ENCODE measurements around the gene CTU1. TPM values are rescaled to one million over a fixed set of nuclear protein-coding genes. Genes with fewer than 3 reads are reported as not detected.

The CTU1 gene
- total RNA-seq, 2 donors from 2014 or later, result 4.8 to 7.7 TPM

DNA sequence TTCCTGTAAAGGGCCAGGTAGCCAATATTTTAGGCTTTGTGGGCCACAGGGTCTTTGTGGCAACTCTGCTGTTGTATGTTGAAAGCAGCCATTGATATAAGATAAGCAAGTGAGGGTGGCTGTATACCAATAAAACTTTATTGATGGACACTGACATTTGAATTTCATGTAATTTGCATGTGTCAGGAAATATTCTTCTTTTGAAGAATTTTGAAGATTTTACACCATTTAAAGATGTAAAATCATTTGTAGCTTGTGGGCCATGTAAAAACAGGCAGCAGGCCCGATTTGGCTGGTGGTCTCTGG, 2.4 kb upstream of the CTU1 start:
- H3K4me1 ChIP-seq, result peaks cover 0 to 18% of the 10 kb centered on the region in 2 donors
- no peak for DNase-seq (ENCODE audit: low spot score)
- TF ChIP-seq, protein P1, sequence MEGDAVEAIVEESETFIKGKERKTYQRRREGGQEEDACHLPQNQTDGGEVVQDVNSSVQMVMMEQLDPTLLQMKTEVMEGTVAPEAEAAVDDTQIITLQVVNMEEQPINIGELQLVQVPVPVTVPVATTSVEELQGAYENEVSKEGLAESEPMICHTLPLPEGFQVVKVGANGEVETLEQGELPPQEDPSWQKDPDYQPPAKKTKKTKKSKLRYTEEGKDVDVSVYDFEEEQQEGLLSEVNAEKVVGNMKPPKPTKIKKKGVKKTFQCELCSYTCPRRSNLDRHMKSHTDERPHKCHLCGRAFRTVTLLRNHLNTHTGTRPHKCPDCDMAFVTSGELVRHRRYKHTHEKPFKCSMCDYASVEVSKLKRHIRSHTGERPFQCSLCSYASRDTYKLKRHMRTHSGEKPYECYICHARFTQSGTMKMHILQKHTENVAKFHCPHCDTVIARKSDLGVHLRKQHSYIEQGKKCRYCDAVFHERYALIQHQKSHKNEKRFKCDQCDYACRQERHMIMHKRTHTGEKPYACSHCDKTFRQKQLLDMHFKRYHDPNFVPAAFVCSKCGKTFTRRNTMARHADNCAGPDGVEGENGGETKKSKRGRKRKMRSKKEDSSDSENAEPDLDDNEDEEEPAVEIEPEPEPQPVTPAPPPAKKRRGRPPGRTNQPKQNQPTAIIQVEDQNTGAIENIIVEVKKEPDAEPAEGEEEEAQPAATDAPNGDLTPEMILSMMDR (IDR thresholded peaks at IDR 0.05), result no peak
- no peaks in the 10 kb centered on the region for H3K27me3 ChIP-seq
- no peaks in the 10 kb centered on the region for H3K9me3 ChIP-seq
- H3K36me3 ChIP-seq, result no peaks in the 10 kb centered on the region
- H3K4me3 ChIP-seq, result no peak overlapping the region
- H3K27ac ChIP-seq, result no peak overlapping the region

DNA sequence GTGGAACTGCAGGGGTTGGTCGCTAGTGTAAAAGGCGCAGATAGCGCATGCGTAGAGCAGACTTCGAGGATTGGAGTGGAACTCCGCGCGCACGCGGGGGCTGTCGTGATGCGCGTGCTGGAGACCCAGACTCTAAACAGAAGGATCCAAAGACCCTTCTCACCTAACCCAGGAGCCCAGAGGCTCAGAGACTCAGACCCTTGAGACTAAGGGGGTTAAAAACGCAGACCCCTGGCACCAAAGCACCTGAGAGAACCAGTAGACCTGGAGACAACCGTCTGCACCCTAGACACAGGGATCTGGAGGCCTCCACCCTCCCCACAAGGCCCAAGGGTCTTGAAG, 567 bp upstream of the CTU1 start:
- peaks cover 1% of the 10 kb centered on the region for H3K36me3 ChIP-seq
- H3K4me3 ChIP-seq, result peak overlapping the region; percentile 57 to 77
- no peaks in the 10 kb centered on the region for H3K27me3 ChIP-seq
- no peaks in the 10 kb centered on the region for H3K9me3 ChIP-seq
- H3K4me1 ChIP-seq, result peaks cover 0 to 18% of the 10 kb centered on the region in 2 donors
- TF ChIP-seq, protein P1 (IDR thresholded peaks at IDR 0.05), result no peak
- H3K27ac ChIP-seq, result peak overlapping the region; percentile 56 to 70
- DNase-seq (ENCODE audit: low spot score), result no peak

DNA sequence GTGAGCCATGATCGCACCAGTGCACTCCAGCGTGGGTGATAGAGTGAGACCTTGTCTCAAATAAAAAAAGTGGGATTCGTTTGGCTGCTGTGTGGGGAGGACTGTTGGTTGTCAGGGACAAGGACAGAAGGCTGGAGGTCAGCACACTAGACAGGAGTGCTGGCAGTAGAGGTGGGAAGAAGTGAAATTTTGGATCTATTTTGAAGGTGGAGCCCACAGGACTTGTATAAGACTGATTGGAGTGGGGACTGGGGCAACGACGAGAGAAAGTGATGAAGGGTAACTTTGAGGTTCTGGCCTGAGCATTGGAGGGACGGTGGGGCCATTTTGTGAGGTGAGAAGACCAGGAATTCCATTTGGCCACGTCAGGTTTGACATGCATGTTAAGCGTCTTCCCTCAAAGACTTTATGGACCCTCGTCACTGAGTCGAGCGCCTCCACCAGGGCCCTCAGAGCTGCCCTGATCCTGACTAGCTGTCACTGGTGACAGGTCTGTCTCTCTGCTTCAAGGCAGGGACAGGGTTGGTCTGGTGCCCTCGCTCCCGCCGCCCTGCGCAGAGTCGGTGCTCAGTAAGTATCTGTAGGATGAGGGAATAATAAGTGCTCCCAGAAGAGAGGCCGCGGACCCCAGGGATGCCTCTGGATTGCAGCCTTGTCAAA, 673 bp downstream of the CTU1 start:
- H3K27me3 ChIP-seq, result no peaks in the 10 kb centered on the region
- peaks cover 13% of the 10 kb centered on the region for H3K36me3 ChIP-seq
- peak overlapping the region; percentile 57 to 77 for H3K4me3 ChIP-seq
- peak overlapping the region; percentile 30 to 70 for H3K27ac ChIP-seq
- TF ChIP-seq, protein P1 (IDR thresholded peaks at IDR 0.05), result no peak
- peaks cover 0 to 18% of the 10 kb centered on the region in 2 donors for H3K4me1 ChIP-seq
- no peak for DNase-seq (ENCODE audit: low spot score)
- H3K9me3 ChIP-seq, result no peaks in the 10 kb centered on the region

DNA sequence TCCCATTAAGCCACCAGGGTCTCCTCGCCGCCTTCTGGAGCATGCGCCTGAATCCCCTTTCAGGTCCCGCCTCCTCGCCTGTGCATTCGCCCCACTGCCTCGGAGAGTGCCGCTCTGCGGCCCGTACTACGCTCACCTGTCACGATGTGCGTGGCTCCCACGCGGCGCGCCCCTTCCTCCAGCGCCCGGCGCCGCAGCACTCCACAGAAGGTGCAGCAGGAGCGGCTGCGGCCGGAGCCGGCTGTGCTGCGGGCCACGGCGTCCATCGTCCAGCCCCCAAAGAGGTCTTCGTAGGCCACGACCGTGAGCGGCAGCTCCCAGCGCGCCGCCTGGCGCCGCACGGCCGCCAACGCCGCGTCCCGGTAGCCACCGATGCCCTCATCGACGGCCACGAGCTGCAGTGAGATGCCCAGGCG, 4.3 kb downstream of the CTU1 start:
- Histone ChIP-seq H3K9me3 (no peaks in the 10 kb centered on the region), H3K4me3 (no peak overlapping the region), H3K36me3 (peaks cover 18% of the 10 kb centered on the region), H3K27me3 (no peaks in the 10 kb centered on the region), H3K27ac (no peak overlapping the region), H3K4me1 (peaks cover 0 to 46% of the 10 kb centered on the region in 2 donors)
- DNase-seq (ENCODE audit: low spot score), result no peak
- TF ChIP-seq, protein P1 (IDR thresholded peaks at IDR 0.05), result no peak

DNA sequence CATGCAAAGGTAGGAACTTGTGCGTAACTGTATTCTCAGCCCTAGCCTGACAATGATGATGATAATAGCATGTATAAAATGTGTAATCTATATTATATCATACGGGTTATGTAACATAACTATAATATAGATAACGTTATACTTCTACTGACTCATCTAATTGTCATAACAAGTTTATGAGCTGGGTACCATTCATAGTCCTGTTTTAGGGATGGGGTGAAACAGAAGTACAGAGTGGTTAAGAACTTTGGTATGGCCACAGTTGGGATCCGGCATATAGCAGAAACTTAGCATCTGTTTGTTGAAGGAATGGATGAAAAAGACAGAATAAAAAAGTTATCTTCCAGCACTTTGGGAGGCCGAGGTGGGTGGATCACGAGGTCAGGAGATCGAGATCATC, 5.2 kb downstream of the CTU1 start:
- Histone ChIP-seq H3K27me3 (no peaks in the 10 kb centered on the region), H3K27ac (no peak overlapping the region), H3K4me3 (no peak overlapping the region), H3K9me3 (no peaks in the 10 kb centered on the region), H3K4me1 (peaks cover 0 to 45% of the 10 kb centered on the region in 2 donors), H3K36me3 (peaks cover 18% of the 10 kb centered on the region)
- no peak for DNase-seq (ENCODE audit: low spot score)
- TF ChIP-seq, protein P1 (IDR thresholded peaks at IDR 0.05), result no peak

All from right atrium auricular region (tissue), 2 donors.